Spleen (tissue), 11 donors: ENCODE measurements around the gene SLC11A1. TPM values are rescaled to one million over a fixed set of nuclear protein-coding genes. Genes with fewer than 3 reads are reported as not detected.

ENCODE experiments used
- DNase-seq: peaks from one replicate; pipeline ENCODE4 v3.0.0-alpha.2; 2020
- H3K27ac ChIP-seq, 8 donors: fragments of 200-600 bp; sonication (generic) in 7 of 8; 1 replicate in 4 of 8; 2 replicates in 4 of 8; pipeline versions ENCODE4 v1.5.0 to v1.8.0; 2016 to 2021; ENCODE audit warnings: inconsistent platforms in 4 of 8, mild to moderate bottlenecking in 4 of 8, moderate library complexity in 1 of 8
- H3K27me3 ChIP-seq, 7 donors: fragments of 200-600 bp; sonication (generic) in 6 of 7; replicated peaks in 1 of 7; 1 replicate in 4 of 7; 2 replicates in 3 of 7; pipeline versions ENCODE4 v1.5.0 to v1.8.0; 2016 to 2021; ENCODE audit warnings: inconsistent platforms in 3 of 7, mild to moderate bottlenecking in 1 of 7
- H3K36me3 ChIP-seq, 6 donors: fragments of 200-600 bp; sonication (generic) in 5 of 6; 1 replicate in 4 of 6; 2 replicates in 2 of 6; pipeline versions ENCODE4 v1.5.0 to v1.8.0; 2016 to 2021; ENCODE audit warnings: inconsistent platforms in 2 of 6
- H3K4me1 ChIP-seq, 6 donors: fragments of 200-600 bp; sonication (generic) in 5 of 6; 1 replicate in 3 of 6; 2 replicates in 3 of 6; pipeline versions ENCODE4 v1.5.0 to v1.8.0; 2016 to 2021; ENCODE audit warnings: inconsistent platforms in 3 of 6
- H3K4me3 ChIP-seq, 8 donors: fragments of 200-600 bp; sonication (generic) in 7 of 8; 1 replicate in 4 of 8; 2 replicates in 4 of 8; pipeline versions ENCODE4 v1.5.0 to v1.8.0; 2016 to 2021; ENCODE audit warnings: inconsistent platforms in 4 of 8, mild to moderate bottlenecking in 4 of 8, moderate library complexity in 2 of 8
- H3K9me3 ChIP-seq, 8 donors: fragments of 200-600 bp; sonication (generic) in 7 of 8; 1 replicate in 4 of 8; 2 replicates in 4 of 8; pipeline versions ENCODE4 v1.5.0 to v1.8.0; 2016 to 2021; ENCODE audit warnings: inconsistent platforms in 4 of 8
- POLR2A ChIP-seq, 3 donors: fragments of 450-650 bp; IDR thresholded peaks; one replicate each; pipeline ENCODE4 v1.5.1; 2017; ENCODE audit warnings: antibody characterized with exemption in 3 of 3, mild to moderate bottlenecking in 1 of 3
- POLR2AphosphoS5 ChIP-seq, 3 donors: sonication (generic); formaldehyde crosslinking; IDR thresholded peaks; one replicate each; pipeline ENCODE4 v1.5.1; 2017; ENCODE audit warnings: antibody characterized with exemption in 3 of 3
- WGBS, 5 donors: extraction: QIAGEN DNeasy Blood & Tissue Kit in 3 of 5; methylation state at CpG; one replicate each; pipeline versions ENCODE4 v1.1.5 to v1.1.7; 2013 to 2018; 5-methylcytosine and 5-hydroxymethylcytosine counted together
- intact Hi-C: fragments of 100-400 bp; cut with DNase I; formaldehyde crosslinking; loops from one replicate; pipeline ENCODE4 v1.15.0; 2023; ENCODE audit warnings: low total_unique reads
- polyA plus RNA-seq, 3 donors: library from polyadenylated mRNA; stranded (reverse); fragments of 200-250 nt; gene quantifications; one replicate each; pipeline ENCODE4 v1.2.1, GENCODE V29; 2013
- total RNA-seq, 7 donors: library from RNA; depleted of rRNA in 3 of 7; stranded (reverse); fragments of >200 nt in 3 of 7; fragmentation: NEBNext Ultra II Directional in 4 of 7; extraction: Animal tissue kit (Norgen Biotek cat#: 25700) in 4 of 7; gene quantifications; one replicate each; pipeline versions ENCODE4 v1.1.0 to v1.2.1, GENCODE V29; 2016 to 2021
- TF ChIP-seq, protein P1 (sequence below), 11 experiments: fragments of 200-600 bp in 7 of 11; fragments of 450-650 bp in 4 of 11; sonication (generic) in 4 of 11; IDR thresholded peaks in 8 of 11; conservative IDR thresholded peaks in 3 of 11; 1 replicate in 7 of 11; 2 replicates in 4 of 11; pipeline versions ENCODE4 v1.4.0 to v1.8.0; 2016 to 2021; ENCODE audit warnings: antibody characterized with exemption in 11 of 11, inconsistent platforms in 4 of 11, mild to moderate bottlenecking in 1 of 11
- donor health status: healthy with polysubstance abuse.
- donor health status: DM: no; HTN: no; CAD: no; lungs with moderate emphysema.
- donor health status: DM: no; HTN: no; CAD: no.
- donor health status: Bipolar disorder and iron deficiency.
- donor health status: healthy.
- donor health status: DM: no; HTN: no; CAD: no.
- donor health status: DM: yes; HTN: yes; CAD: no.

Gene SLC11A1
- total and polyA plus RNA-seq, 10 donors, result 6.2 to 576 (median 88.0) TPM

DNA sequence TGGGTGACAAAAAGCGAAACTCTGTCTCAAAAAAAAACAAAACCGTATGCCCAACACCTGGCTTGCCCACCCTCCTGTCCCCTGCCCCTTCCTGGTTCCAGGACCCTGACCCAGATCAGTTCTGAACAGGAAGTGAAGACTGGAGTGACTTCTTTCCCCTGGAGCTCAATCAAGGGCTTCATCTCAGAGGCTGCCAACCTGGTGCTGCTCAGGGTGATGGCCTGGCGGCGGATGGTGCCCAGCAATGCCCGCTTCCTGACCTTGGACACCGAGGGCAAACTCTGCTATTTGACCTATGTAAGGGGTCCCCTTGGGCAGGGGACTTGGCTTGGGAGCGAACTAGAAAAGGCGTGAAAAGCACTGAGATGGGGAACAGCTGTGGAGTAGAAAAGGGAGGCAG, 19.5 kb upstream of the SLC11A1 start:
- no peak for TF ChIP-seq POLR2AphosphoS5 (IDR thresholded peaks at IDR 0.05)
- TF ChIP-seq POLR2A (IDR thresholded peaks at IDR 0.05), result no peak
- TF ChIP-seq, protein P1, sequence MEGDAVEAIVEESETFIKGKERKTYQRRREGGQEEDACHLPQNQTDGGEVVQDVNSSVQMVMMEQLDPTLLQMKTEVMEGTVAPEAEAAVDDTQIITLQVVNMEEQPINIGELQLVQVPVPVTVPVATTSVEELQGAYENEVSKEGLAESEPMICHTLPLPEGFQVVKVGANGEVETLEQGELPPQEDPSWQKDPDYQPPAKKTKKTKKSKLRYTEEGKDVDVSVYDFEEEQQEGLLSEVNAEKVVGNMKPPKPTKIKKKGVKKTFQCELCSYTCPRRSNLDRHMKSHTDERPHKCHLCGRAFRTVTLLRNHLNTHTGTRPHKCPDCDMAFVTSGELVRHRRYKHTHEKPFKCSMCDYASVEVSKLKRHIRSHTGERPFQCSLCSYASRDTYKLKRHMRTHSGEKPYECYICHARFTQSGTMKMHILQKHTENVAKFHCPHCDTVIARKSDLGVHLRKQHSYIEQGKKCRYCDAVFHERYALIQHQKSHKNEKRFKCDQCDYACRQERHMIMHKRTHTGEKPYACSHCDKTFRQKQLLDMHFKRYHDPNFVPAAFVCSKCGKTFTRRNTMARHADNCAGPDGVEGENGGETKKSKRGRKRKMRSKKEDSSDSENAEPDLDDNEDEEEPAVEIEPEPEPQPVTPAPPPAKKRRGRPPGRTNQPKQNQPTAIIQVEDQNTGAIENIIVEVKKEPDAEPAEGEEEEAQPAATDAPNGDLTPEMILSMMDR (IDR thresholded peaks at IDR 0.05 in 8 of 11, conservative IDR thresholded peaks at IDR 0.05 in 3 of 11), result no peak
- 64 to 79% (median 73%) methylated on average over 8 of the region's 8 CpGs for WGBS, 5 donors
- peaks cover 0 to 10% (median 6%) of the 10 kb centered on the region in 8 donors for H3K9me3 ChIP-seq
- intact Hi-C loops, result no loop called here
- H3K4me3 ChIP-seq, result no peak overlapping the region
- H3K27ac ChIP-seq, result peak overlapping the region in 2 of 8 donors; percentile 88 to 97
- no peaks in the 10 kb centered on the region for H3K36me3 ChIP-seq
- DNase-seq, result no peak
- H3K4me1 ChIP-seq, result peaks cover 0 to 72% (median 11%) of the 10 kb centered on the region in 6 donors
- H3K27me3 ChIP-seq, result no peaks in the 10 kb centered on the region

DNA sequence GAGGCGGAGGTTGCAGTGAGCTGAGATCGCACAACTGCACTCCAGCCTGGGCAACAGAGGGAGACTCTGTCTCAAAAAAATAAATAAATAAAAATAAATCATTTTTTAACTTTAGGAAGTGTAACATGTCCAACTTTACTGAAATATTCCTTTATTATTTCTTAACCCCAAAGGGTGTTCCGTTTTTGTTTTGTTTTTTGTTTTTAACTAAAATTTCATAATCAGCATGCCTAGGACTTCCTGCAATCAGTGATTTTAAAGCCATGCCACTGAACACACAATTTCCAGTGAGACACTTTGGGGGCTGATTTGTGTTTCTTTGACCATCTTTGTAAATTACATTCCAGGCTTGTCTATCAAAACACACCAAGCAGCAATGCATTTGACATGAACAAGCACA, 18.3 kb upstream of the SLC11A1 start:
- Histone ChIP-seq H3K9me3 (peaks cover 0 to 10% (median 6%) of the 10 kb centered on the region in 8 donors), H3K4me3 (peak overlapping the region in 1 of 8 donors; percentile 30), H3K27ac (peak overlapping the region in 5 of 8 donors; percentile 16 to 97 (median 69)), H3K4me1 (peaks cover 0 to 83% (median 21%) of the 10 kb centered on the region in 6 donors), H3K27me3 (no peaks in the 10 kb centered on the region), H3K36me3 (no peaks in the 10 kb centered on the region)
- TF ChIP-seq POLR2A (IDR thresholded peaks at IDR 0.05), result no peak
- TF ChIP-seq, protein P1 (IDR thresholded peaks at IDR 0.05 in 8 of 11, conservative IDR thresholded peaks at IDR 0.05 in 3 of 11), result no peak
- TF ChIP-seq POLR2AphosphoS5 (IDR thresholded peaks at IDR 0.05), result no peak
- 63 to 85% (median 76%) methylated on average over 3 of the region's 3 CpGs for WGBS, 5 donors
- no peak for DNase-seq
- intact Hi-C loops, result no loop called here

DNA sequence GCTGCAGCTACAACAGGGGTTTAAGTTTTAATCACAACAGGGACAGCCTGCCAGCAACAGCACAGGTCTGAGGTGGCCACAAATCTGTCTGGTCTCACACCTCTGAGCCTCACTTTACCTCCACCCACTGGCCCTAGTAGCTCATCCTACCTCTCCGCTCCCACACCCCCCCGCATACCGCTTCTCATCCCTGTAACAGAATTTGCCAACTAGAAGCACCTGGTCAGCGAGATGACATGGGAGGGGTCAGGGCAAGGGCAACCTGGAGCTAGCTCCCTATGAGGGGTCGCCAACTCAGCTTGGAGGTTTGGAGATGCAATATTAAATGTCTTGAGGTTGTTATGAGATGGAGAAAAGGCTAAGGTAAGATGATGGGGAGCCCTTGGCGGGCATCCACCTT, 17.9 kb upstream of the SLC11A1 start:
- Histone ChIP-seq H3K27me3 (no peaks in the 10 kb centered on the region), H3K9me3 (peaks cover 0 to 10% (median 6%) of the 10 kb centered on the region in 8 donors), H3K4me1 (peaks cover 0 to 88% (median 23%) of the 10 kb centered on the region in 6 donors), H3K36me3 (no peaks in the 10 kb centered on the region), H3K4me3 (peak overlapping the region in 1 of 8 donors; percentile 30), H3K27ac (peak overlapping the region in 5 of 8 donors; percentile 16 to 97 (median 69))
- 80 to 95% (median 92%) methylated on average over 6 of the region's 6 CpGs for WGBS, 5 donors
- TF ChIP-seq POLR2A (IDR thresholded peaks at IDR 0.05), result no peak
- TF ChIP-seq, protein P1 (IDR thresholded peaks at IDR 0.05 in 8 of 11, conservative IDR thresholded peaks at IDR 0.05 in 3 of 11), result no peak
- no peak for TF ChIP-seq POLR2AphosphoS5 (IDR thresholded peaks at IDR 0.05)
- intact Hi-C loops, result no loop called here
- DNase-seq, result no peak

DNA sequence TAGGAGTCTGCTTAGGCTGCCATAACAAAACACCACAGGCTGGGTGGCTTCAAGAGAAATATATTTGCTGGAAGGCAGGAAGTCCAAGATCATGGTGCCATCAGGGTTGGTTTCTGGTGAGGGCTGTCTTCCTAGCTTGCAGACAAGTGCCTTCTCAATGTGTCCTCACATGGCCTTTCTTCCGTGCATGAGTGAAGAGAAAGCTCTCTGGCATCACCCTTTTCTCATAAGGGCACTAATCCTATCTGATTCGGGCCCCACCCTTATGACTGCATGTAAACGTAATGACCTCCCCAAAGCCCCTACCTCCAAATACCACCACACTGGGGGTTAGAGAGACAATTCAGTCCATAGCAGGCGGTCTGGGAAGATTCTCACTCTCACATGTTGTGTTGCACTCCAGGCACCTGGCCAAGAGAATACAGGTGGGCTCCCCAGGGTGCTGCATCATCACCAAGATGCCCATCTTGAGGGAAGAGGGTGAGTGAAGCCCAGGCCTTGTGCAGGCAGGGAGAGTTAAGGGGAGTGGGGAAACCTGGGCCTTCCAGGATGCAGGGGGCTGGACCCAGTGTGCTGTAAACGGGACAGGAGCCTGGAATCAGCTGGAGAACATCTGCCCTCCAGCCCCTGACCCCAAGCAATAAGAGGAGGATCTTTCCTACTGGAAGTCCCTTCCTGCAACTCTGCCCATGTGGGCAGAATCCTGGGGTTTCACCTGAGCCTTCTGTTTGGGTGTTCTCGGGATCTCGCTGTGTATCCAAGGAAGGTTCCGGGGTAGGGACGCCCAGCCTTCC, 15.3 kb upstream of the SLC11A1 start:
- intact Hi-C loops, result no loop called here
- DNase-seq, result no peak
- H3K9me3 ChIP-seq, result peaks cover 0 to 10% (median 6%) of the 10 kb centered on the region in 8 donors
- TF ChIP-seq POLR2AphosphoS5 (IDR thresholded peaks at IDR 0.05) (no peak), POLR2A (IDR thresholded peaks at IDR 0.05) (no peak)
- TF ChIP-seq, protein P1 (IDR thresholded peaks at IDR 0.05 in 8 of 11, conservative IDR thresholded peaks at IDR 0.05 in 3 of 11), result no peak
- WGBS, 5 donors, result 80 to 87% (median 81%) methylated on average over 9 of the region's 9 CpGs
- H3K4me3 ChIP-seq, result peak overlapping the region in 7 of 8 donors; percentile 35 to 68 (median 45)
- peak overlapping the region; percentile 84 to 97 (median 93) for H3K27ac ChIP-seq
- H3K27me3 ChIP-seq, result no peaks in the 10 kb centered on the region
- peaks cover 0 to 88% (median 42%) of the 10 kb centered on the region in 6 donors for H3K4me1 ChIP-seq
- H3K36me3 ChIP-seq, result no peaks in the 10 kb centered on the region
